Activated T-cell treated with anti-CD3 and anti-CD28 coated beads, Interleukin-2, amount 50 U/mL, for 1 hour (primary cell): ENCODE results near the gene POLE4.

Experiments used
- DNase-seq: peaks from one replicate; pipeline ENCODE4 v3.0.0-alpha.2; 2020

POLE4 gene

GRCh38 chr2:75003276-75003675 lies 44.8 kb downstream of the POLE4 start:
- no peak for DNase-seq

DNA sequence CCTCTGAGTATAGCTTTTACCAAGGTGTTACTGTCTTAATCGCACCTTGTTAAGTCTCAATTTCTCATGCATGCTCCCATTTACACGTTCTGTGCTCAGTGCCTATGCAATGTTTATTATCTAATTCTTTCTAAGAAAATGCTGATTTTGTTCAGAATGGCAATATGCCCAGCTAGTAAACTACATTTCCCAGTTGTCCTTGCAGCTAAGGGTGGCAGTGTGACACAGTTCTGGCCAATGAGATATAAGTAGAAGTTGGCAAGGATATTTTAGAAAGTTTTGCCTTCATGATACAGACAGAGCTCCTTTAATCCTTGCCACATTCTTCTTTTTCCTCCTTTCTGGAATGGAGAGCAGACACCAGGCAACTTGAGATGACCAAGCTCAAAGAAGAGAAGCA lies 45.3 kb downstream of the POLE4 start:
- DNase-seq, result no peak

- no peak for DNase-seq
Measured at GRCh38 chr2:75006041-75006440, 47.6 kb downstream of the POLE4 start.

DNA sequence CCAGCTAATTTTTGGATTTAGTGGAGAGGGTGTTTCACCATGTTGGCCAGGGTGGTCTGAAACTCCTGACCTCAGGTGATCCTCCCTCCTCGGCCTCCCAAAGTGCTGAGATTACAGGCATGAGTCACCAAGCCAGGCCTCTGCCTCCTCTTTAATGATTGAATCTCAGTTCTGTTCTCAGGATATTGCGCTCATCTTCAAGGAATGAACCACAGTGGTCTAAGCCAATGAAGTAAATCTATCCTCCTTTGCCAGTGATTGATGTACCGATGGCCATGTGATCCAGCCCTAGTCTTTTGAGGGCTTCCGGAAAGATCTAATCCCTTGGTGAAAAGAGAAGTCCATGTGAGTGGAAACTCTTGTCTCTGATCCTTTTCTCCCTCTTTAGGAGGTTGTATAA lies 48.6 kb downstream of the POLE4 start:
- no peak for DNase-seq

DNA sequence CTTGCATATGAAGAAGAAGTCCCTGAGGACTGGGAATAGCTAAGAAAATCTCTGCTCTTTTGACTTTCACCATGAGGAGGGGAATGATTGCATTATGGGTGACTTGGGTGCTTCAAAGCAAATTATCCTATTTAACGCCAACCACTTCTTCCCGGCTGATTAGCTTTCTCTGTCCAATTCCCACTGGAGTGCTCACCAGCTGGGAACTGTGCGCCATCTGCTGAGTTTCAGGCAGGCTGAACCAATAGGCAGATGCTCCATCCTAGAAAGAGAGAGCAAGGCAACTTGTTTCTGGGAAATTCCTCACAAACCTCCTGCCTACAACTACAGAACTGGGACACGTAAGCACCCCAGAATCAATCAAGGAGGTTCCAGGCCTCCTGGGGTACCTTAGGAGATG lies 49.4 kb downstream of the POLE4 start:
- DNase-seq, result no peak

GRCh38 chr2:75010571-75010970 lies 52.1 kb downstream of the POLE4 start:
- DNase-seq, result no peak

DNA sequence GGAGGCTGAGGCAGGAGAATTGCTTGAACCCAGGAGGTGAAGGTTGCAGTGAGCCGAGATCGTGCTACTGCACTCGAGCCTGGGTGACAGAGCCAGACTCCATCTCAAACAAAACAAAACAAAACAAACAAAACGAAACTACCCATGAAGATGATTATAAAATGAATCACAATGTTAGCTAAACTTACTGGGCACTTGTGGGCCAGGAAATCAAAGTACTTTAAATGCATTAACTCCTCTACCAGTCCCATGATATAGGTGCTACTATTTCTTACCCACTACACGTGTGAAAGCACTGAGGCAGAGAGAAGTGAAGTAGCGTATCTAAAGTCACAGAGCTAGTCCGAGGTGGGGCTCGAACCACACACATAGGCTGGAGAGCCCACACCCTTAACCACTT lies 53.6 kb downstream of the POLE4 start:
- no peak for DNase-seq

DNA sequence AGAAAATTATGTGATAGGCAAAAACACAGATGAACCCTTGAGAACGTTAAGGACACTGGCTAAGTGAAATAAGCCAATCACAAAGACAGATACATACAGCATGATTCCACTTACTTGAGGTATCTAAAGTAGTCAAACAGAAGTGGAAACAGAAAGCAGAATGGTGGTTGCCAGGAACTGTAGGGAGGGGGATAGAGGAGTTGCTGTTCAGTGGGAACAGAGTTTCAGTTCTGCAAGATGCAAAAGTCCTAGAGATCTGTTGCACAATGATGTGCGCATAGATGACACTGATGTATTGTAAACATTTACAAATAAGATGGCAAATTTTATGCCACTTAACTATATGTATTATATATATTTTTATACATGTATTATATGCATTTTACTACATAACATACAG lies 59.7 kb downstream of the POLE4 start:
- no peak for DNase-seq
